GM21529 (cell line): ENCODE results near the gene PHACTR1.

ENCODE experiments used
- ATAC-seq: cut with Tn5 transposase; IDR thresholded peaks from one replicate; pipeline ENCODE4 v1.9.1; 2021; ENCODE audit not compliant: unreplicated experiment

The PHACTR1 gene

GRCh38 chr6:13058051-13058450, 341.5 kb downstream of the PHACTR1 start:
- ATAC-seq = no peak

- no peak for ATAC-seq
Observed at GRCh38 chr6:13059026-13059425, 342.5 kb downstream of the PHACTR1 start.

GRCh38 chr6:13063300-13063918, 346.8 kb downstream of the PHACTR1 start:
- no peak for ATAC-seq

GRCh38 chr6:13065581-13065980, 349.0 kb downstream of the PHACTR1 start:
- no peak for ATAC-seq

GRCh38 chr6:13066050-13066449, 349.5 kb downstream of the PHACTR1 start:
- no peak for ATAC-seq

- ATAC-seq = no peak
Observed at GRCh38 chr6:13066820-13067219, 350.3 kb downstream of the PHACTR1 start.

- no peak for ATAC-seq
Observed at GRCh38 chr6:13068586-13069210, 352.1 kb downstream of the PHACTR1 start.

GRCh38 chr6:13071550-13072345, 355.2 kb downstream of the PHACTR1 start:
- ATAC-seq = no peak

GRCh38 chr6:13072686-13073347, 356.2 kb downstream of the PHACTR1 start:
- ATAC-seq = no peak

- no peak for ATAC-seq
Observed at GRCh38 chr6:13074415-13075140, 358.0 kb downstream of the PHACTR1 start.

GRCh38 chr6:13075141-13075845, 358.7 kb downstream of the PHACTR1 start:
- ATAC-seq = no peak

GRCh38 chr6:13076575-13076974, 360.0 kb downstream of the PHACTR1 start:
- no peak for ATAC-seq

- ATAC-seq = no peak
Observed at GRCh38 chr6:13077117-13077516, 360.6 kb downstream of the PHACTR1 start.

- no peak for ATAC-seq
Observed at GRCh38 chr6:13079096-13079723, 362.6 kb downstream of the PHACTR1 start.

- no peak for ATAC-seq
Observed at GRCh38 chr6:13080462-13081188, 364.1 kb downstream of the PHACTR1 start.

- ATAC-seq = no peak
Observed at GRCh38 chr6:13081189-13081563, 364.6 kb downstream of the PHACTR1 start.

- ATAC-seq = no peak
Observed at GRCh38 chr6:13089296-13089994, 372.9 kb downstream of the PHACTR1 start.

GRCh38 chr6:13091192-13091591, 374.6 kb downstream of the PHACTR1 start:
- ATAC-seq = no peak
